Activated CD4-positive, alpha-beta T cell treated with anti-CD3 and anti-CD28 coated beads, Interleukin-2, amount 50 U/mL, for 48 hours (primary cell): ENCODE data around the gene ARPC1B.
"Not testable (repeated sequence)": the region's sequence is repeated elsewhere in the genome, so short reads cannot be mapped to it uniquely, and the experiment has no call there.

Source experiments
- DNase-seq, 2 experiments: peaks; one replicate each; pipeline ENCODE4 v3.0.0-alpha.2; 2020

Gene ARPC1B

GRCh38 chr7:99410635-99411034, 36.1 kb downstream of the ARPC1B start:
- no peak for DNase-seq

- peak; percentile 48 to 53 for DNase-seq
These were observed 41.1 kb downstream of the ARPC1B start for GRCh38 chr7:99415513-99416127.

- DNase-seq, result no peak
These were observed 43.7 kb downstream of the ARPC1B start for GRCh38 chr7:99418260-99418659.

- DNase-seq, result no peak
These were observed 44.9 kb downstream of the ARPC1B start for GRCh38 chr7:99419323-99420021.

GRCh38 chr7:99420213-99420612, 45.7 kb downstream of the ARPC1B start:
- no peak for DNase-seq

GRCh38 chr7:99420986-99421385, 46.5 kb downstream of the ARPC1B start:
- no peak for DNase-seq

GRCh38 chr7:99422186-99422585, 47.7 kb downstream of the ARPC1B start:
- DNase-seq, result no peak

- no peak for DNase-seq
These were observed 48.1 kb downstream of the ARPC1B start for GRCh38 chr7:99422625-99423024.

GRCh38 chr7:99424932-99425730, 50.6 kb downstream of the ARPC1B start:
- DNase-seq, result no peak

- DNase-seq, result no peak
These were observed 54.5 kb downstream of the ARPC1B start for GRCh38 chr7:99428972-99429566.

- DNase-seq, result no peak
These were observed 55.2 kb downstream of the ARPC1B start for GRCh38 chr7:99429756-99430155.

GRCh38 chr7:99431756-99432540, 57.4 kb downstream of the ARPC1B start:
- not testable (repeated sequence) for DNase-seq

- no peak for DNase-seq
These were observed 58.6 kb downstream of the ARPC1B start for GRCh38 chr7:99433158-99433557.

GRCh38 chr7:99437946-99438572, 63.5 kb downstream of the ARPC1B start:
- DNase-seq, result no peak

- DNase-seq, result peak; percentile 94 to 96
These were observed 64.3 kb downstream of the ARPC1B start, which contains the start of the genes CPSF4 and PTCD1 for GRCh38 chr7:99438573-99439480. CPSF4 (plus strand) TSS chr7:99438943; CDS start chr7:99439083, 140 bp downstream. PTCD1 (minus strand) TSS chr7:99438798; CDS start chr7:99435242, 3,556 bp downstream.

- no peak for DNase-seq
These were observed 65.7 kb downstream of the ARPC1B start for GRCh38 chr7:99440195-99440594.
